Endothelial cell of umbilical vein (primary cell): ENCODE results near the gene SLC7A10. TPM values are rescaled to one million over a fixed set of nuclear protein-coding genes. Genes with fewer than 3 reads are reported as not detected.

Experiments used
- BruUV-seq: library from RNA; stranded (reverse); fragments of 400-500 nt; replicated peaks from 2 replicates; lab custom pipeline; 2021; lab: Mats Ljungman, UMichigan
- CTCF ChIA-PET: fragments of 300-600, 350-600 bp; sonication (Branson Sonifier 250); formaldehyde crosslinking; loops from one replicate; lab custom pipeline; 2021; ENCODE audit warnings: antibody characterized with exemption, inconsistent platforms; lab: Charles Lee
- POLR2A ChIA-PET: fragments of 300-600, 350-600 bp; sonication (Branson Sonifier 250); formaldehyde crosslinking; loops from one replicate; lab custom pipeline; 2021; ENCODE audit warnings: antibody characterized with exemption, inconsistent platforms; lab: Charles Lee
- DNase-seq: peaks from one replicate; pipeline ENCODE4 v3.0.0-alpha.2; 2011; ENCODE audit warnings: low read depth, low spot score
- FAIRE-seq: peaks from 2 replicates; lab custom pipeline; 2011; peaks lifted over from hg19 to GRCh38; lab: Jason Lieb, UNC
- H2AFZ ChIP-seq: 2 replicates; pipeline ENCODE4 v1.6.0; 2012; ENCODE audit warnings: low read depth, low read length, control low read depth, inconsistent platforms
- H3K27ac ChIP-seq: 2 replicates; pipeline ENCODE4 v1.5.1; 2011; ENCODE audit warnings: low read depth, mild to moderate bottlenecking, control low read depth, low read length, moderate library complexity; ENCODE audit not compliant: insufficient read depth
- H3K27me3 ChIP-seq, 2 experiments: 2 replicates each; pipeline versions ENCODE4 v1.6.0 to v1.6.1; 2011; ENCODE audit warnings: low read length in 2 of 2, mixed read lengths in 1 of 2; ENCODE audit not compliant: control insufficient read depth in 2 of 2, insufficient read depth in 2 of 2
- H3K36me3 ChIP-seq, 2 experiments: 2 replicates in 1 of 2; 3 replicates in 1 of 2; pipeline ENCODE4 v1.5.1; 2011; ENCODE audit warnings: low read length in 2 of 2, mild to moderate bottlenecking in 1 of 2, moderate library complexity in 1 of 2; ENCODE audit not compliant: control insufficient read depth in 2 of 2, insufficient read depth in 2 of 2; ENCODE audit errors: extremely low read depth in 1 of 2
- H3K4me1 ChIP-seq: 3 replicates; pipeline ENCODE4 v1.5.1; 2011; ENCODE audit warnings: mild to moderate bottlenecking, low read length; ENCODE audit not compliant: control insufficient read depth, insufficient read depth; ENCODE audit errors: extremely low read depth
- H3K4me2 ChIP-seq: 2 replicates; pipeline ENCODE4 v1.6.1; 2011; ENCODE audit warnings: low read length, control low read depth, mixed read lengths; ENCODE audit not compliant: insufficient read depth
- H3K4me3 ChIP-seq, 3 experiments: fragments of 200-600 bp in 1 of 3; sonication (generic), shearing (Covaris generic) in 1 of 3; replicated peaks in 1 of 3; 2 replicates each; pipeline ENCODE4 v1.5.1; 2011 to 2016; ENCODE audit warnings: control low read depth in 3 of 3, low read length in 3 of 3, mild to moderate bottlenecking in 2 of 3, inconsistent platforms in 1 of 3, low read depth in 1 of 3, moderate library complexity in 1 of 3; ENCODE audit not compliant: insufficient read depth in 1 of 3
- H3K79me2 ChIP-seq: 2 replicates; pipeline ENCODE4 v1.6.0; 2012; ENCODE audit warnings: low read length, inconsistent platforms; ENCODE audit not compliant: control insufficient read depth, insufficient read depth
- H3K9ac ChIP-seq: replicated peaks from 2 replicates; pipeline ENCODE3; 2011; ENCODE audit warnings: low read length, control low read depth; ENCODE audit not compliant: insufficient read depth; ENCODE audit errors: extremely low read depth
- H3K9me1 ChIP-seq: replicated peaks from 3 replicates; pipeline ENCODE4 v1.6.0; 2011; ENCODE audit warnings: mild to moderate bottlenecking, low read length; ENCODE audit not compliant: control insufficient read depth, insufficient read depth; ENCODE audit errors: extremely low read depth
- H3K9me3 ChIP-seq: replicated peaks from 2 replicates; pipeline ENCODE4 v1.5.1; 2012; ENCODE audit warnings: low read length, inconsistent platforms; ENCODE audit not compliant: control insufficient read depth, insufficient read depth
- H4K20me1 ChIP-seq: replicated peaks from 2 replicates; pipeline ENCODE3; 2011; ENCODE audit warnings: mild to moderate bottlenecking, low read length; ENCODE audit not compliant: control insufficient read depth, insufficient read depth; ENCODE audit errors: extremely low read depth
- CTCF ChIP-seq, 2 donors: IDR thresholded peaks; 1 replicate in 1 of 2; 2 replicates in 1 of 2; pipeline ENCODE4 v1.5.1; 2011; ENCODE audit warnings: low read length in 2 of 2, mild to moderate bottlenecking in 2 of 2, moderate library complexity in 2 of 2, control low read depth in 1 of 2, inconsistent platforms in 1 of 2, low read depth in 1 of 2; ENCODE audit not compliant: insufficient read depth in 1 of 2; ENCODE audit errors: extremely low read depth in 1 of 2
- EZH2 ChIP-seq: IDR thresholded peaks from 2 replicates; pipeline ENCODE4 v1.6.1; 2012; ENCODE audit warnings: borderline replicate concordance, low read depth, mild to moderate bottlenecking, moderate library complexity, low read length, inconsistent platforms; ENCODE audit not compliant: severe bottlenecking
- FOS ChIP-seq: IDR thresholded peaks from 2 replicates; pipeline ENCODE4 v1.6.1; 2011; ENCODE audit warnings: mild to moderate bottlenecking, low read length, moderate library complexity, borderline replicate concordance; ENCODE audit not compliant: insufficient read depth
- GATA2 ChIP-seq: IDR thresholded peaks from 2 replicates; pipeline ENCODE4 v1.7.0; 2011; ENCODE audit warnings: low read depth, mild to moderate bottlenecking, moderate library complexity, mixed read lengths, low read length; ENCODE audit not compliant: insufficient read length, insufficient read depth
- JUN ChIP-seq: IDR thresholded peaks from 2 replicates; pipeline ENCODE4 v1.6.1; 2011; ENCODE audit warnings: borderline replicate concordance, low read depth; ENCODE audit not compliant: insufficient read length, insufficient read depth
- MAX ChIP-seq: IDR thresholded peaks from 2 replicates; pipeline ENCODE4 v1.6.1; 2011; ENCODE audit not compliant: insufficient read depth, insufficient read length
- MYC ChIP-seq: IDR thresholded peaks from one replicate; pipeline ENCODE4 v1.6.1; 2011; ENCODE audit warnings: mild to moderate bottlenecking, low read depth, low read length
- POLR2A ChIP-seq: IDR thresholded peaks from 2 replicates; pipeline ENCODE4 v1.6.1; 2012; ENCODE audit warnings: low read depth, mild to moderate bottlenecking, control low read depth, low read length
- POLR2AphosphoS5 ChIP-seq: IDR thresholded peaks from 2 replicates; pipeline ENCODE4 v1.6.1; 2012; ENCODE audit warnings: low read depth, mild to moderate bottlenecking, control low read depth, low read length, moderate library complexity; ENCODE audit not compliant: insufficient read depth
- dilution Hi-C: fragments of 300-500 bp; cut with MboI; formaldehyde crosslinking; loops from one replicate; pipeline ENCODE4 v1.15.0; 2019; ENCODE audit warnings: low sequenced_read_pairs; ENCODE audit not compliant: extremely low pct_ligation_motif_present
- intact Hi-C: fragments of 100-400 bp; cut with micrococcal nuclease; formaldehyde crosslinking; loops from one replicate; pipeline ENCODE4 v1.10.0; 2022
- polyA plus RNA-seq, 4 experiments: library from polyadenylated mRNA; depleted of rRNA in 3 of 4; stranded (reverse) in 3 of 4; unstranded in 1 of 4; fragments of >200 nt; gene quantifications; 2 replicates each; pipeline versions ENCODE4 v1.2.1 to v1.2.3, GENCODE V29; 2011 to 2012; ENCODE audit warnings: missing spikeins in 1 of 4
- total RNA-seq: library from RNA; stranded (reverse); gene quantifications from 2 replicates; pipeline ENCODE4 v1.2.3, GENCODE V29; 2021

The SLC7A10 gene
- total and polyA plus RNA-seq, 2 donors (not counting 3 experiments of a cell fraction or from before 2014, with no cell fraction given): not detected

DNA sequence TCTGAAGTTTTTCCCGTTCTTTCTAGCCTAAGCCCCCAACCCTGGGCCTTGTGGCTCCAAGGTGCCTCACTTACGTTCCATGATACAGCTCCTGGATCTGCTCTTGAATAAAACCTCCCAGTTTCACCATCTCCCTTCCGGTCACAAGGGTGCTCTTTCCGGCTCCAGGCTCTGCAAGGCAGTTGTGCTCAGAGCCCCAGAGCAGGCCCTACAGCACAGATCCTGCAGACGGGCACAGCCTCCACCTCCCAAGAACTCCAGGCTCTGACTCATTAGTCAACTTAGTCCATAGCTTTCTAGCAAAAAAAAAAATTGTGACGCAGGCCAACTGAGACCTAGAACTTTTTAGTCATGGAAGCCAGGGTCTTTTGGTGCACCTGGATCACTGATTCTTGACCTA lies 33.9 kb upstream of the SLC7A10 start:
- DNase-seq: no peak
- Histone ChIP-seq H3K4me1 (no peaks in the 10 kb centered on the region), H4K20me1 (no peaks in the 10 kb centered on the region), H3K9me3 (no peaks in the 10 kb centered on the region), H3K4me2 (no peak overlapping the region), H3K9ac (no peak overlapping the region), H3K27ac (no peak overlapping the region), H3K79me2 (no peaks in the 10 kb centered on the region), H2AFZ (no peak overlapping the region), H3K27me3 (no peaks in the 10 kb centered on the region), H3K4me3 (no peak overlapping the region), H3K36me3 (no peaks in the 10 kb centered on the region), H3K9me1 (no peaks in the 10 kb centered on the region)
- dilution Hi-C loops (no loop called here), intact Hi-C loops (no loop called here)
- POLR2A ChIA-PET: no interaction called here
- BruUV-seq: no TSS peak
- CTCF ChIA-PET: interaction anchor here (1.1 to 5.1 kb wide), 3 partner anchors 23 to 518 kb away, joined by 3 to 20 read pairs (median 3); no protein-coding TSS in a partner anchor
- TF ChIP-seq GATA2 (no peak), CTCF (IDR thresholded peaks at IDR 0.05; ENCODE audit: extremely low read depth in 1 of 2, insufficient read depth in 1 of 2, low read depth in 1 of 2, low read length in 2 of 2) (no peak), FOS (no peak), MAX (no peak), JUN (no peak), EZH2 (no peak), POLR2AphosphoS5 (no peak), MYC (no peak), POLR2A (no peak)
- FAIRE-seq: no peak
